ENCODE data around the gene TSPAN33.

GRCh38 chr7:129162732-129163131, 18.2 kb downstream of the TSPAN33 start:
- no peak for TF ChIP-seq SPI1 (IDR thresholded peaks at IDR 0.05; ENCODE audit: low read depth, low read length)
- TF ChIP-seq POLR2A (IDR thresholded peaks at IDR 0.05; ENCODE audit: low read depth, low read length): no peak
- no peak for TF ChIP-seq POLR2AphosphoS5 (IDR thresholded peaks at IDR 0.05; ENCODE audit: low read depth, low read length)
- no peak for TF ChIP-seq TAF1 (IDR thresholded peaks at IDR 0.05; ENCODE audit: low read depth, low read length)
- TF ChIP-seq PAX5 (IDR thresholded peaks at IDR 0.05; ENCODE audit: insufficient read depth, low read length, severe bottlenecking): no peak
- TF ChIP-seq POU2F2 (IDR thresholded peaks at IDR 0.05; ENCODE audit: low read depth, low read length): no peak

Measured in GM12891 (cell line).